Kasumi-1 (cell line): ENCODE results near the gene OPA1.

Experiments used
- DNase-seq, 2 experiments: peaks; one replicate each; lab custom pipeline; 2025; lab: John Stamatoyannopoulos, UW

OPA1 gene

GRCh38 chr3:193592841-193593667 lies at the start of gene OPA1:
Gene OPA1, plus strand, starts transcription at chr3:193593208. Its CDS starts 170 bp downstream, at chr3:193593378.
- DNase-seq, result peak; percentile 97

- DNase-seq, result no peak
Measured at GRCh38 chr3:193544289-193544688, 48.7 kb upstream of the OPA1 start.

- DNase-seq, result no peak
Measured at GRCh38 chr3:193545304-193545703, 47.7 kb upstream of the OPA1 start.

- no peak for DNase-seq
Measured at GRCh38 chr3:193546129-193546528, 46.9 kb upstream of the OPA1 start.

- DNase-seq, result no peak
Measured at GRCh38 chr3:193548406-193548805, 44.6 kb upstream of the OPA1 start.

DNA sequence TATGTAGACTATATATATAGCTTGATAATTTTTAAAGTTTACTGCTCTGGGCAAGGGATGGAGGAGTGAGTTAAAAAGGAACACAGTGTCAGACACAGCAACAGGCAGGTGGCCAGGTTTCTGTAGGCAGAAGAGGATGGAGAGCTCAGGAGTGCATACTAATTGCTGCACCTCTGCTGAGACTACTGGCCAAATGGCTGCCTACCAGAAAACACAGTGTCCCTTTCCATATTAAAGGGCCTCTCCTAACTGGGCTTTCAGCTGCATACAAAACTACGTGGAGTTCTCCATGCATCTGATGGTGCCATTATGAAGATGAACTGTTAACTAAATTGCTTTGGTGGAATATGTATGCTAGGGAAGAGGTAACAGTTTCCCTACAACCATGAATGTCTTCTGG lies 40.1 kb upstream of the OPA1 start:
- DNase-seq, result no peak

GRCh38 chr3:193553586-193553985 lies 39.4 kb upstream of the OPA1 start:
- no peak for DNase-seq

DNA sequence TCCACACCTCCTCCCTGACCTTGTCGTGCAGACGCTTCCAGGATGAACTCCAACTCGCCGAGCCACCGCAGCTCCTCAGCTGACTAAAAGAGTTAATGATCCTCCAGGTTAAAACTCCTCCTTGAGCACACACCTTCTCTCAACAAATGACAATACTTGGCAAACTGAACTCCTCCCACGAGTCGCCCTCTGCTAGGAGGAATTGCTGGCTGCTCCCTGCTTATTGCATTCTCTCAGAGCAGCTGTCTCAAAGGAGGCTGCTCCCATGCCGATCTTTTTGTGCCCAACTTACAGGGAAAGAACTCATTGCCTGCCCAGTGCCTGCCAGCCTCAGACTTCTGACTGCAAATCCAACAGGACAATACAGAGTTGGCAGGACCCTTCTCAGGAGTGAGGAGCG lies 38.2 kb upstream of the OPA1 start, which contains the start of gene ATP13A4:
Gene ATP13A4 (minus strand): TSS at position 85 of the 400 bp plus-strand sequence. CDS start 96 bp downstream, outside the sequence.
- DNase-seq, result no peak

GRCh38 chr3:193556841-193557240 lies 36.2 kb upstream of the OPA1 start:
- no peak for DNase-seq

GRCh38 chr3:193559100-193559499 lies 33.9 kb upstream of the OPA1 start:
- DNase-seq, result no peak

DNA sequence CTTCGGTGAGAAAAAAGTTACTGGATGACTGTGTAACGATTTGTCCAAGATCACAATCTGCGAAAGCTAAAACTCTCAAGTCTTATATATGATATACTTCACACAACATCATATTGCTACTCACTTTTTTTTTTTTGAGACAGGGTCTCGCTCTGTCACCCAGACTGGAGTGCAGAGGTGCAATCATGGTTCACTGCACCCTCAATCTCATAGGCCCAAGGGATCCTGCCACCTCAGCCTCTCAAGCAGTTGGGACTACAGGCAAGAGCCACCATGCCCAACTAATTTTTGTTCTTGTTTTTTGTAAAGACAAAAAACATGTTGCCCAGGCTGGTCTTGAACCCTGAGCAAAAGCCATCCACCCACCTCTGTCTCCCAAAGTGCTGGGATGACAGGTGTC lies 32.9 kb upstream of the OPA1 start:
- DNase-seq, result no peak

DNA sequence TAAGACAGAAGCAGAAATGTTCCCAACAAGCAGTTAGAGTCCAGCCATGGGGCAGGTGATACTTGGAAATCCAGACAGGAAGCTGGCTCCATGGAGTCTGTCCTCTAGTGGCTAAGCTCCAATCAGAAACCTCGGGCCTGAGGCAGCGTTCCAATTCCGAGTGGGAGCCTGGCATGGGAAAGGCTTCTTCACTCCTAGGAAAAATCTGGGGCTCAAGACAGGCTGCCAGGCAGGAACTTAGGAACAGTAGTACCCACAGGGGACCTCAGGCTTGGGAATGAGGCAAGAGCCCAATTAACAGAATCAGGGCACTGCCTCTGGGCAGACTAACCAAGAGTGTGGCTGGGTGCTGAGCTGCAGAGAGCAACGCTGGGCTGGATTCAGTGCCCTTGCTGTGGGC lies 32.1 kb upstream of the OPA1 start:
- DNase-seq, result no peak

DNA sequence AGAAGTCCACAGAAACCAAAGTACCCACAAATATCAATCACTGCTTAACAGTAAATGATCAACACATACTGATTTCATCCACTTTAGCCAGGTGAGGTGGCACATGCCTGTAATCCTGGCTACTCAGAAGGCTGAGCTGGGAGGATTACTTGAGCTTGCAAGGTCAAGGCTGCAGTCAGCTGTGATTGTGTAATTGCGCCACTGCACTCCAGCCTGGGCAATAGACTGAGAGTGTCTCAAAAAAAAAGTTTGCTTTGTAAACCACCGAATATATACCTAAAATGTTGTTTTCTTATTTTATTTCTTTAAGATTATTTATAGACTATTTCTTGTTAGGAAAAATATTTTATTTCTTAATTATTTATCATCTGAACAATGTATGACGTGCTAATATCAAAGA lies 29.6 kb upstream of the OPA1 start:
- no peak for DNase-seq

- no peak for DNase-seq
Measured at GRCh38 chr3:193564012-193564411, 29.0 kb upstream of the OPA1 start.

GRCh38 chr3:193569119-193569518 lies 23.9 kb upstream of the OPA1 start:
- DNase-seq, result no peak

DNA sequence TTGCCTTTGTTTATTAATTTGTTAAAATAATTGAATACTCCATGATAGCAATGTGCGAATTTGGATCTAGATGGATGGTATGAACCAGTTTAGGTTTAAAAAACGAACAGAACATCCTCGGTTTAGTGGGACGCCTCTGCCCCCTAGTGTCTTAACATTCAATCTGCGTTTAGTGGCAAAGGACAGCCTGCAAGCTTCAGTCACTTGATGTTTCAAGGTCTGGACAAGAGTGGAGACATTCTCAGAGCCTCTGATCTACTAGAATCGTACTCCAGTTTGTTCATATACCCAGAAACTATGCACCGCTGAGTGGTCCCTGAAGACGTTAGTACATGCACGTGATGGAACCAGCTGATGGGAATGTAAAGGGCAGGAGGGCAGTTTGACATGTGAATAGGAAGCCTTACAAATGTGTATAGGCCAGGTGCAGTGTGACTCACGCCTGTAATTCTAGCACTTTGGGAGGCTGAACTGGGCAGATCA lies 20.5 kb upstream of the OPA1 start:
- peak; percentile 75 to 85 for DNase-seq

GRCh38 chr3:193573403-193574191 lies 19.4 kb upstream of the OPA1 start:
- no peak for DNase-seq

- no peak for DNase-seq
Measured at GRCh38 chr3:193574488-193575070, 18.4 kb upstream of the OPA1 start.

DNA sequence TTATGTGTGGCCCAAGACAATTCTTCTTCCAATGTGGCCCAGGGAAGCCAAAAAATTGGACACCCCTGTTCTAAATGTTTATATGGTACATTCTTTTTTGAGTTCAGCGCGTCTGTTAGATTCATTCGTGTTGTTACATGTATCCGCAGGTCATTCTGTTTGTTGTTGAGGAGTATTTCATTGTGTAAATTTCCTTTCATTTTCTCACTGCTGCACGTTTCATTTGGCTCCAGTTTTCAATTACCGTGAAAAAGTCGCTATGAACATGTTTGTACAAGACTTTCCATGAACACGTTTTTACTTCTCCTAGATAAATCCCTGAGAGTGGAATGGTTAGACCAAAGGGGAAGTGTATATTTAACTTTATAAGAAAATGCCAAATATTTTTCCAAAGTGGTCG lies 7.5 kb upstream of the OPA1 start:
- DNase-seq, result no peak

DNA sequence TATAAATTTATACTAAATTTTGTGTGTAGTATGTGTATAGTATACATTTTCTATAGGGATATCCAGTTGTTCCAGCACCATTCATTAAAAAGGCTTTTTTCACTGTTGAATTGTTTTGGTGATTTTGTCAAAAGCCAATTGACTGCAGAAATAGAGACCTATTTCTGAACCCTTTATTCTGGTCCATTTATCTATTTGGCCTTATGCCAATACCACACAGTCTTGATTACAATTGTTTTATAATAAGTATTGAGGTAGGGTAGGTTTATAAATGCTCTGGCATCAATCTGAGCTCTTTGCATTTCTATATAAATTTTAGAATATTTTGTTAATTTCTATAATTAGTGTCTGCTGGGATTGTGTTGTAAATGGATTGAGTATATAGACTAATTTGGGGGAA lies 6.5 kb upstream of the OPA1 start:
- no peak for DNase-seq

DNA sequence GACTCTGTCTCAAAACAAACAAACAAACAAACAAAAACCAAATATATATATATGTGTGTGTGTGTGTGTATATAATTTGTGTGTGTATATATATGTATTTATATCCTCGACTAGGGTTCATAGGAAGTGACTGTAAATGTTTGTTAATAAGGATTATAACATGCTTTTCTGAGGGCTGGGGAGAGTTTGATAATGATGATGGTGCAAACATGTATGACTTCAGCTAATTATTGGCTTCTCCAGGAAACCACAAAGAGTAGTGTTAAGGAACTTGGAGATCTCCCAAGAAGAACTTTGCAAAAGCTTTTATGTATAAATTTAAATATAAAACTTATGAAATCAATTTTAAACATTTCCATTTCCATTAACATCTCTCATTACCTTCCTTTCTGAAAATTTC lies 3.9 kb upstream of the OPA1 start:
- peak in 1 of 2 experiments; percentile 41 for DNase-seq

DNA sequence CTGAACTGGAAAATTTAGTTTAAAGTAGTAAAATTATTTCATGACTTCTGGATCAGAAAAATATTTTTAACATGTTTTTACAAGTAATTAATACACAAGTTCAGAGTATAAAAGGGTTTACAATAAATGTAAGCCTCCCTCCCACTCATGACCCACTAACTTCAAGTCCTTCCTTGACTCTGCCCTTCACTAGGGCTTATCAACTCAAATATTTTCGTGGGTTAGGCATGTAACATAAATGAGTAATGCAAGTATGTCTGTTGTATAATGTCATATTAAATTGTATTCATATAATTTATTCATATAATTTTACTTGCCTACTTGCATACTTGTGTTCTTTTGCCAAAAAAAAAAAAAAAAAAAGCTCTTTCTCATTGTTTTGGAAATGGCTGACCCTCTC lies 3.4 kb upstream of the OPA1 start:
- no peak for DNase-seq
